Stomach (tissue), 9 donors: Measurements from ENCODE around the gene CENPU. TPM values are rescaled to one million over a fixed set of nuclear protein-coding genes. Genes with fewer than 3 reads are reported as not detected.
A peak's percentile ranks its signal among the peaks of the same experiment; 100 is the strongest.
"Not testable (repeated sequence)": the region's sequence is repeated elsewhere in the genome, so short reads cannot be mapped to it uniquely, and the experiment has no call there.

Experiments
- DNase-seq, 2 donors: peaks; one replicate each; pipeline versions ENCODE4 v3.0.0 to v3.0.0-alpha.2; 2013 to 2019
- H3K27ac ChIP-seq, 5 donors: fragments of 200-600 bp in 4 of 5; sonication (generic) in 4 of 5; one replicate each; pipeline ENCODE4 v1.5.1; 2013 to 2019; ENCODE audit warnings: mild to moderate bottlenecking in 1 of 5, moderate library complexity in 1 of 5
- H3K27me3 ChIP-seq, 3 donors: fragments of 200-600 bp; sonication (generic); one replicate each; pipeline ENCODE4 v1.5.1; 2017 to 2019; ENCODE audit warnings: mixed run types in 1 of 3
- H3K36me3 ChIP-seq, 4 donors: fragments of 200-600 bp; sonication (generic); 1 replicate in 3 of 4; 2 replicates in 1 of 4; pipeline ENCODE4 v1.5.1; 2016 to 2019
- H3K4me1 ChIP-seq, 4 donors: fragments of 200-600 bp; sonication (generic); one replicate each; pipeline ENCODE4 v1.5.1; 2016 to 2019
- H3K4me3 ChIP-seq, 4 donors: fragments of 200-600 bp; sonication (generic) in 3 of 4; one replicate each; pipeline ENCODE4 v1.5.1; 2016 to 2019; ENCODE audit warnings: mild to moderate bottlenecking in 1 of 4
- H3K9me3 ChIP-seq, 4 donors: fragments of 200-600 bp; sonication (generic); one replicate each; pipeline ENCODE4 v1.5.1; 2016 to 2019
- EP300 ChIP-seq: sonication (generic); formaldehyde crosslinking; IDR thresholded peaks from one replicate; pipeline ENCODE4 v1.6.1; 2017; ENCODE audit warnings: antibody characterized with exemption
- POLR2A ChIP-seq, 4 donors: fragments of 450-650 bp; IDR thresholded peaks; one replicate each; pipeline ENCODE4 v1.6.1; 2016; ENCODE audit warnings: antibody characterized with exemption in 4 of 4, control low read depth in 2 of 4, mild to moderate bottlenecking in 1 of 4, moderate library complexity in 1 of 4
- POLR2AphosphoS5 ChIP-seq, 3 donors: sonication (generic); formaldehyde crosslinking; IDR thresholded peaks; one replicate each; pipeline ENCODE4 v1.6.1; 2016; ENCODE audit warnings: antibody characterized with exemption in 3 of 3
- WGBS, 5 donors: extraction: QIAGEN DNeasy Blood & Tissue Kit in 3 of 5; methylation state at CpG; one replicate each; pipeline versions ENCODE4 v1.1.5 to v1.1.7; 2013 to 2018; 5-methylcytosine and 5-hydroxymethylcytosine counted together
- intact Hi-C: fragments of 100-400 bp; cut with DNase I; formaldehyde crosslinking; loops from one replicate; pipeline ENCODE4 v1.15.1; 2023; ENCODE audit warnings: low total_unique reads
- polyA plus RNA-seq, 3 donors: library from polyadenylated mRNA; stranded (reverse); fragments of 200-250 nt; gene quantifications; one replicate each; pipeline ENCODE4 v1.2.3, GENCODE V29; 2013
- total RNA-seq, 5 donors: library from RNA; depleted of rRNA; stranded (reverse); fragments of >200 nt; gene quantifications; one replicate each; pipeline versions ENCODE4 v1.1.0 to v1.2.3, GENCODE V29; 2014 to 2016
- TF ChIP-seq, protein P1 (sequence below), 7 experiments: fragments of 450-650 bp in 4 of 7; fragments of 200-600 bp in 3 of 7; sonication (generic) in 3 of 7; IDR thresholded peaks; one replicate each; pipeline ENCODE4 v1.5.1; 2016 to 2019; ENCODE audit warnings: antibody characterized with exemption in 7 of 7, control low read depth in 2 of 7, mild to moderate bottlenecking in 1 of 7
- donor health status: healthy with polysubstance abuse.
- donor health status: Bipolar disorder and iron deficiency.
- donor health status: healthy.

Gene CENPU
- total and polyA plus RNA-seq, 8 donors = 4.1 to 17.8 (median 6.7) TPM

GRCh38 chr4:184740980-184741391 lies 7.1 kb upstream of the CENPU start:
- DNase-seq = no peak
- no peak overlapping the region for H3K4me3 ChIP-seq
- no peaks in the 10 kb centered on the region for H3K36me3 ChIP-seq
- H3K27ac ChIP-seq = no peak overlapping the region
- intact Hi-C loops = loop anchor here (10.0 kb wide), 1 partner anchor 84 kb away; the partner anchor contains the start of gene ACSL1
- no peak for TF ChIP-seq EP300
- no peak for TF ChIP-seq POLR2AphosphoS5 (IDR thresholded peaks at IDR 0.05)
- no peak for TF ChIP-seq POLR2A (IDR thresholded peaks at IDR 0.05)
- TF ChIP-seq, protein P1, sequence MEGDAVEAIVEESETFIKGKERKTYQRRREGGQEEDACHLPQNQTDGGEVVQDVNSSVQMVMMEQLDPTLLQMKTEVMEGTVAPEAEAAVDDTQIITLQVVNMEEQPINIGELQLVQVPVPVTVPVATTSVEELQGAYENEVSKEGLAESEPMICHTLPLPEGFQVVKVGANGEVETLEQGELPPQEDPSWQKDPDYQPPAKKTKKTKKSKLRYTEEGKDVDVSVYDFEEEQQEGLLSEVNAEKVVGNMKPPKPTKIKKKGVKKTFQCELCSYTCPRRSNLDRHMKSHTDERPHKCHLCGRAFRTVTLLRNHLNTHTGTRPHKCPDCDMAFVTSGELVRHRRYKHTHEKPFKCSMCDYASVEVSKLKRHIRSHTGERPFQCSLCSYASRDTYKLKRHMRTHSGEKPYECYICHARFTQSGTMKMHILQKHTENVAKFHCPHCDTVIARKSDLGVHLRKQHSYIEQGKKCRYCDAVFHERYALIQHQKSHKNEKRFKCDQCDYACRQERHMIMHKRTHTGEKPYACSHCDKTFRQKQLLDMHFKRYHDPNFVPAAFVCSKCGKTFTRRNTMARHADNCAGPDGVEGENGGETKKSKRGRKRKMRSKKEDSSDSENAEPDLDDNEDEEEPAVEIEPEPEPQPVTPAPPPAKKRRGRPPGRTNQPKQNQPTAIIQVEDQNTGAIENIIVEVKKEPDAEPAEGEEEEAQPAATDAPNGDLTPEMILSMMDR (IDR thresholded peaks at IDR 0.05) = no peak
- H3K4me1 ChIP-seq = peaks cover 5 to 14% (median 6%) of the 10 kb centered on the region in 4 donors
- WGBS, 5 donors = 93 to 100% (median 98%) methylated on average over 1 to 20 of the region's 20 CpGs
- H3K9me3 ChIP-seq = no peaks in the 10 kb centered on the region
- no peaks in the 10 kb centered on the region for H3K27me3 ChIP-seq

DNA sequence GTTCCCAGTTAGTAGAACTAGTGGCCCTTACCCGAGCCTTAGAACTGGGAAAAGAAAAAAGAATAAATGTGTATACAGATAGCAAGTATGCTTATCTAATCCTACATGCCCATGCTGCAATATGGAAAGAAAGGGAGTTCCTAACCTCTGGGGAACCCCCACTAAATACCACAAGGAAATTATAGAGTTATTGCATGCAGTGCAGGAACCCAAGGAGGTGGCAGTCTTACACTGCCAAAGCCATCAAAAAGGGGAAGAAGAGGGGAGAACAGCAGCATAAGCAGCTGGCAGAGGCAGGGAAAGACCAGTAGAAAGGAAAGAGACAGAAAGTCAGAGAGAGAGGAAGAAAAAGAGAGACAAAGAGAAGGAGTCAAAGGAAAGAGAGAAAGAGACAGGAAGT lies 5.7 kb upstream of the CENPU start:
- H3K36me3 ChIP-seq, H3K27me3 ChIP-seq, H3K4me3 ChIP-seq, H3K9me3 ChIP-seq, intact Hi-C loops, DNase-seq, H3K27ac ChIP-seq: not testable (repeated sequence)
- WGBS, 5 donors = 21 to 61% (median 43%) methylated on average over 1 of the region's 1 CpG
- H3K4me1 ChIP-seq = peaks cover 0 to 12% (median 2%) of the 10 kb centered on the region in 4 donors

- H3K27ac ChIP-seq = peak overlapping the region in 3 of 5 donors; percentile 72 to 78 (median 75)
- peaks cover 0 to 26% (median 16%) of the 10 kb centered on the region in 4 donors for H3K4me1 ChIP-seq
- no peaks in the 10 kb centered on the region for H3K9me3 ChIP-seq
- intact Hi-C loops = no loop called here
- no peaks in the 10 kb centered on the region for H3K27me3 ChIP-seq
- TF ChIP-seq EP300 (no peak), POLR2A (IDR thresholded peaks at IDR 0.05) (no peak), POLR2AphosphoS5 (IDR thresholded peaks at IDR 0.05) (no peak)
- TF ChIP-seq, protein P1 (IDR thresholded peaks at IDR 0.05) = no peak
- peak overlapping the region; percentile 71 to 86 (median 76) for H3K4me3 ChIP-seq
- WGBS, 5 donors = 32 to 53% (median 35%) methylated on average over 6 of the region's 6 CpGs
- no peaks in the 10 kb centered on the region for H3K36me3 ChIP-seq
- DNase-seq = no peak
Observed at GRCh38 chr4:184734758-184735157, 862 bp upstream of the CENPU start.

- intact Hi-C loops = no loop called here
- Histone ChIP-seq H3K4me1 (peaks cover 0 to 22% (median 16%) of the 10 kb centered on the region in 4 donors), H3K9me3 (no peaks in the 10 kb centered on the region), H3K27ac (no peak overlapping the region), H3K36me3 (peaks cover 0 to 5% (median 0%) of the 10 kb centered on the region in 4 donors), H3K4me3 (no peak overlapping the region), H3K27me3 (no peaks in the 10 kb centered on the region)
- WGBS, 5 donors = 57 to 68% (median 63%) methylated on average over 4 of the region's 4 CpGs
- DNase-seq = no peak
- no peak for TF ChIP-seq POLR2A (IDR thresholded peaks at IDR 0.05)
- TF ChIP-seq, protein P1 (IDR thresholded peaks at IDR 0.05) = no peak
- no peak for TF ChIP-seq POLR2AphosphoS5 (IDR thresholded peaks at IDR 0.05)
- TF ChIP-seq EP300 = no peak
Observed at GRCh38 chr4:184732126-184732525, 1.8 kb downstream of the CENPU start.

- Histone ChIP-seq H3K9me3 (no peaks in the 10 kb centered on the region), H3K36me3 (peaks cover 0 to 5% (median 0%) of the 10 kb centered on the region in 4 donors), H3K4me1 (peaks cover 0 to 22% (median 16%) of the 10 kb centered on the region in 4 donors), H3K4me3 (no peak overlapping the region), H3K27me3 (no peaks in the 10 kb centered on the region), H3K27ac (no peak overlapping the region)
- intact Hi-C loops = no loop called here
- 73 to 85% (median 83%) methylated on average over 6 of the region's 6 CpGs for WGBS, 5 donors
- no peak for DNase-seq
- no peak for TF ChIP-seq EP300
- TF ChIP-seq, protein P1 (IDR thresholded peaks at IDR 0.05) = no peak
Observed at GRCh38 chr4:184731056-184731455, 2.8 kb downstream of the CENPU start.
